ENCODE data around the gene IL31.
A peak's percentile ranks its signal among the peaks of the same experiment; 100 is the strongest.

The IL31 gene

GRCh38 chr12:122190842-122191668 lies 17.0 kb upstream of the IL31 start:
- H3K9ac ChIP-seq (ENCODE audit: low read length), result no peak overlapping the region
- H3K36me3 ChIP-seq (replicated peaks; ENCODE audit: insufficient read depth, low read length), result no peaks in the 10 kb centered on the region
- H3F3A ChIP-seq (ENCODE audit: insufficient read depth, low read length), result no peaks in the 10 kb centered on the region
- H3K9me3 ChIP-seq (replicated peaks; ENCODE audit: insufficient read depth, low read length), result no peaks in the 10 kb centered on the region
- no peak overlapping the region for H3K4me3 ChIP-seq (ENCODE audit: low read length)
- H2AFZ ChIP-seq (ENCODE audit: low read length), result no peak overlapping the region; the same call in 1 of the 2 replicates
- TF ChIP-seq CTCF (IDR thresholded peaks at IDR 0.05; ENCODE audit: low read length) (peak; percentile 58), EZH2phosphoT487 (IDR thresholded peaks at IDR 0.05; ENCODE audit: low read length) (no peak)
- no peaks in the 10 kb centered on the region for H3K79me2 ChIP-seq (ENCODE audit: low read length)
- no peak overlapping the region for H3K4me2 ChIP-seq (ENCODE audit: low read depth, low read length)
- H3K27ac ChIP-seq (ENCODE audit: low read length), result no peak overlapping the region
- H3K27me3 ChIP-seq (replicated peaks; ENCODE audit: insufficient read depth, low read length), result no peaks in the 10 kb centered on the region
- peak; percentile 46 for DNase-seq
- no peaks in the 10 kb centered on the region for H3K9me2 ChIP-seq (replicated peaks; ENCODE audit: insufficient read depth, low read length)
- no peaks in the 10 kb centered on the region for H4K20me1 ChIP-seq (ENCODE audit: insufficient read depth, low read length)
- no peaks in the 10 kb centered on the region for H3K4me1 ChIP-seq (ENCODE audit: low read length)

- no peaks in the 10 kb centered on the region for H3K36me3 ChIP-seq (replicated peaks; ENCODE audit: insufficient read depth, low read length)
- H3F3A ChIP-seq (ENCODE audit: insufficient read depth, low read length), result no peaks in the 10 kb centered on the region
- no peak overlapping the region for H3K9ac ChIP-seq (ENCODE audit: low read length)
These were observed 15.8 kb upstream of the IL31 start for GRCh38 chr12:122189626-122190475.

DNA sequence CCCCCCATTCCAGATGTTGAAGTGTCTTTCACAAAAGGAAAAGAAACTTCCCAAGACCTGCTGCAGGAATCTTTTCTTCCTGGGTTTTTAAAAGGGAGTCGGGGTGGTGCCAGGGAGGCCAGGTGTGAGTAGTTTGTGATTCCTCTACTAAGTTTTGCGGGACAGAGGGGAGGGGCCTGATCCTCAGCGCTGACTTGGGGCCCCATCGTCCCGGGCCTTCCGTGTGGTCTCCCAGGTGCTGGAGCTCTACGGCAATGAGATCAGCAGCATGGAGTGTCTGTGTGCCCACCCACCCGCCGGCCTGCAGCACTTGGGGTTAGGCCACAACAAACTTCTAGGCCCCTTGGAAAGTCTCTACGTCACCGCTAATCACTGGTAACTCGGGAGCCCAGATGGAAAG lies 13.4 kb upstream of the IL31 start:
- no peaks in the 10 kb centered on the region for H3K36me3 ChIP-seq (replicated peaks; ENCODE audit: insufficient read depth, low read length)
- H3K27me3 ChIP-seq (replicated peaks; ENCODE audit: insufficient read depth, low read length), result no peaks in the 10 kb centered on the region
- no peaks in the 10 kb centered on the region for H3F3A ChIP-seq (ENCODE audit: insufficient read depth, low read length)
- no peak overlapping the region for H3K27ac ChIP-seq (ENCODE audit: low read length)
- H4K20me1 ChIP-seq (ENCODE audit: insufficient read depth, low read length), result no peaks in the 10 kb centered on the region
- no peak for DNase-seq
- TF ChIP-seq EZH2phosphoT487 (IDR thresholded peaks at IDR 0.05; ENCODE audit: low read length) (no peak), EZH2 (optimal IDR thresholded peaks at IDR 0.05; ENCODE audit: low read depth, low read length) (no peak), CTCF (IDR thresholded peaks at IDR 0.05; ENCODE audit: low read length) (no peak)
- no peak overlapping the region for H2AFZ ChIP-seq (ENCODE audit: low read length)
- H3K4me1 ChIP-seq (ENCODE audit: low read length), result no peaks in the 10 kb centered on the region
- no peaks in the 10 kb centered on the region for H3K9me3 ChIP-seq (replicated peaks; ENCODE audit: insufficient read depth, low read length)
- no peak overlapping the region for H3K9ac ChIP-seq (ENCODE audit: low read length)
- no peaks in the 10 kb centered on the region for H3K79me2 ChIP-seq (ENCODE audit: low read length)
- no peaks in the 10 kb centered on the region for H3K9me2 ChIP-seq (replicated peaks; ENCODE audit: insufficient read depth, low read length)
- no peak overlapping the region for H3K4me3 ChIP-seq (ENCODE audit: low read length)
- H3K4me2 ChIP-seq (ENCODE audit: low read depth, low read length), result no peak overlapping the region

More at GRCh38 chr12:122189626-122190475, 15.8 kb upstream of the IL31 start:
- TF ChIP-seq EZH2phosphoT487 (IDR thresholded peaks at IDR 0.05; ENCODE audit: low read length) (no peak), EZH2 (optimal IDR thresholded peaks at IDR 0.05; ENCODE audit: low read depth, low read length) (no peak), CTCF (IDR thresholded peaks at IDR 0.05; ENCODE audit: low read length) (no peak)
- Histone ChIP-seq H3K4me2 (ENCODE audit: low read depth, low read length) (no peak overlapping the region), H3K79me2 (ENCODE audit: low read length) (no peaks in the 10 kb centered on the region), H3K27ac (ENCODE audit: low read length) (no peak overlapping the region), H4K20me1 (ENCODE audit: insufficient read depth, low read length) (no peaks in the 10 kb centered on the region), H3K4me1 (ENCODE audit: low read length) (no peaks in the 10 kb centered on the region), H3K4me3 (ENCODE audit: low read length) (no peak overlapping the region), H2AFZ (ENCODE audit: low read length) (no peak overlapping the region), H3K9me3 (replicated peaks; ENCODE audit: insufficient read depth, low read length) (no peaks in the 10 kb centered on the region), H3K9me2 (replicated peaks; ENCODE audit: insufficient read depth, low read length) (no peaks in the 10 kb centered on the region), H3K27me3 (replicated peaks; ENCODE audit: insufficient read depth, low read length) (no peaks in the 10 kb centered on the region)
- DNase-seq, result no peak
